Superior temporal gyrus (tissue), 1 donor: Measurements from ENCODE around the gene PI4KA.

Experiments
- DNase-seq: peaks from one replicate; pipeline ENCODE4 v3.0.0-alpha.2; 2016; ENCODE audit errors: extremely low spot score

The PI4KA gene

DNA sequence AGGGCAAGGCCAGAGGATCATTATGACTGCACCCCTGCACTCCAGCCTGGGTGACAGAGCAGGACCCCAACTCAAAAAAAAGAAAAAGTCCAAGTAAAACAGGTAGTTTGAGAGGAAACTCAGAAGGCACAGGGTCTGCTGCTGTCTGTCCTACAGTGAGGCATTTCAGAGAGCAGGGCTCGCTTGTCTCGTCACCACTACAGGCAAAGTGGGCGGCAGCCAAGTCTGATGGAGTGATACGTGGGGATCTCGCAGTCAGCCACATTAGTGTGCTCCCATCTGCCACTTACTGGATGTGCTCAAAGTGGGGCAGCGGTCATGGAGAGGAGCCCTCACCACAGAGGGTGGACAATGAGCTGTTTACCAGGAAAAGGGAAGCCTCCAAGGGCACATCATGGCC, 42.1 kb downstream of the PI4KA start:
- peak; percentile 53 for DNase-seq

GRCh38 chr22:20815477-20816050, 43.0 kb downstream of the PI4KA start:
- no peak for DNase-seq

GRCh38 chr22:20814221-20814808, 44.3 kb downstream of the PI4KA start:
- DNase-seq = no peak

DNA sequence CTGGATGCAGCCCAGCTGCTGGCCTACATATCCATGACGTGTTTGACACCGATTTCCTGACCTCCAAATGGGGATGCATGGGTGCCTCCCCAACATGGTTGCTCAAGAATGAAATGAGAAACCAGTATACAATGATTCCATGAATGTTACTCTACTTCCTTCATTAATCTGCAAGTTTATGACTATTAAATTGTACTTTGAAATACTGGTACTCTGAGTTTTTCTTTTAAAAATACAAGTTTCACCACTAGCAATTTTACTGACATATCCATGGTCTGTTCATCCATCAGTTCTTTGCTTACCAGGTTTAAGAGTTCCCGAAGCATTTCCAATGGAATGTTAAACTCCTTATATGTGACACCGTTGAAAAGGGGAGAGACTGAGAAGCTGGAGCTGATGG, 45.6 kb downstream of the PI4KA start:
- DNase-seq = no peak

DNA sequence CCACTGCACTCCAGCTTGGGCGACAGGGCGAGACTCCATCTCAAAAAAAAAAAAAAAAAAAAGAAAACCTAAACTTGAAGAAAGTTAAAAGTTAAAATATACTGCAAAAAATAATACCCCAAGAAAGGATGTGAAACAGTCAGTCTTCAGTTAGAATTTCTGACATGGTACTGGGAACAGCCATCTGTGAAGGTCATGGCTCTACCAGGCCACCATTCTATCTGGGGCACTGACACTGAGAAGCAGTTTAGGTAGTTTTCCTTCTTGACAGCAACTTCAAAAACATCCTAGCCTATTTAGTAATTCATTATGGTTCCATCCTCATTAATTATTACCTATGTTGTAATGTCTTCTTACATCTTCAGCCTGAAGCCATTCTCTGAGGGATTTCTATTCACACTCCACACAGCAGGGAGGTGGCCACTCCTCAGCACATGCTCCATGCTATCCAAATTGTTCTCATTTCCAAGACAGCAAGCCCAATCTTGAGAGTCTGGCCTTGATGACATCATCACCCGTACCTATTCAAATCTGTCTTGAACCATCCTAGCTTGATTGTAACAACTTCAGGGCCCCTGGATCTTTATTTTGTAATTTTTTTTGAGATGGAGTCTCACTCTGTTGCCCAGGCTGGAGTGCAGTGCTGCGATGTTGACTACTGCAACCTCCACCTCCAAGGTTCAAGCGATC, 46.5 kb downstream of the PI4KA start:
- no peak for DNase-seq

DNA sequence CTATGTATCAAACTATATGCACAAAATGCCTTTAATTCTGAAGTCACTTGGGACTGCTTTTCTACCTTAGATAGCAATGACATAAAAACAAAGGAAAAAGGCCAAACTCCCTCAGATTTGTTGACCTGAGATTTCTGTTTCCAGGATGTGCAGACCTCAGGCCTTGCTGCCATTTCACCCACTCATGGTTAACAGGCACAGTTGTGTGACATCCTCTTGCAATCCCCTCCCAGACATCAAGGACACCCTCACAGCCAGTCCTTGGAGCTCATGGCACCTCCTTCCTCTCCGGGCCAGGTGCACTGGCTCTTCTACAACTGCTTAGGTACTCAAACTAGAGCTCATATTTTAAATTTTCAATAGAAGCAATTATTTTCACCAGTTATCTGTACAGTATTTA, 47.4 kb downstream of the PI4KA start:
- no peak for DNase-seq

- no peak for DNase-seq
Observed at GRCh38 chr22:20810645-20811044, 48.0 kb downstream of the PI4KA start.

GRCh38 chr22:20809538-20810185, 48.9 kb downstream of the PI4KA start:
- no peak for DNase-seq

- no peak for DNase-seq
Observed at GRCh38 chr22:20808844-20809243, 49.8 kb downstream of the PI4KA start.

- DNase-seq = peak; percentile 75
Observed at GRCh38 chr22:20807315-20807752, 51.3 kb downstream of the PI4KA start.

DNA sequence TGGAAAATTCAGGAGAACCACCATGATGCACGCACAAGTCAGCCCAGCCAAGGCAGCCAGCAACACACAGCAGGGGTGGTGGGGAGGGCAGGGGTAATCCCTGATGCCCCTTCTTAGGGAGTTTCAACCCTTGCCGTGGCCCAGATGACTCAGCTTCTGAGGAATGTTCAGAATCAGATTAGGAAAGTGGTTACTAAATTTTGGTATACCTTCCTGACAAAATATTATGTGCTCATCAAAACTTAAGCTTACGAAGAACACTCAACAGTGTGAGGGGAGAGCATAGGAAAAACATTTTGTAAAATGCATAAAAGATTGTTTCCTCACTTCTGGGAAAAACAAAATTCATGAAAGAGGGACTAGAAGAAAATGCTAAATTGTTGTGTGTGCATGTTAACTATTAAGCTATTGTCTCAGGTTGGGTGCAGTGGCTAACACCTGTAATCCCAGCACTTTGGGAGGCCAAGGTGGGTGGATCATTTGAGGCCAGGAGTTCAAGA, 52.6 kb downstream of the PI4KA start:
- no peak for DNase-seq

DNA sequence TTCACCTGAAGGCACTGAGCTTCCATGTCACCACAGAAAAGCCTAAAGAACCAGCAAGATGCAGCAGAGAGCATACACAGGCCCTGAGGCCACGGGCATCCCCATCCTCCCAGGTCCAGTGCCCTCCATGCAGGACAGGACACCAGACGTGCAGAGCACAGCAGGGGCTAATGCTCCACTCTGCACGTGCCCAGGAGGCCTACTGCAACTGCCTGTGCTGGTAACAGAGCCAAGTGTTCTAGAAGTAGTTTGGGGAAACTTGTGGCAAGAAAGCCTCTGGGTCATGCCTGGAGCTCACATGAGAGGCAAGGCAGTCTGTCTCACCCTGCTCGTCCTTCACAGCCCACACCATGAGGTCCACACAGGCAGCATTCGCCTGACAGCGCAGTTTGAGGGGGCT, 54.0 kb downstream of the PI4KA start:
- DNase-seq = no peak

- peak; percentile 44 for DNase-seq
Observed at GRCh38 chr22:20803696-20804324, 54.8 kb downstream of the PI4KA start.

GRCh38 chr22:20802922-20803553, 55.6 kb downstream of the PI4KA start:
- no peak for DNase-seq

DNA sequence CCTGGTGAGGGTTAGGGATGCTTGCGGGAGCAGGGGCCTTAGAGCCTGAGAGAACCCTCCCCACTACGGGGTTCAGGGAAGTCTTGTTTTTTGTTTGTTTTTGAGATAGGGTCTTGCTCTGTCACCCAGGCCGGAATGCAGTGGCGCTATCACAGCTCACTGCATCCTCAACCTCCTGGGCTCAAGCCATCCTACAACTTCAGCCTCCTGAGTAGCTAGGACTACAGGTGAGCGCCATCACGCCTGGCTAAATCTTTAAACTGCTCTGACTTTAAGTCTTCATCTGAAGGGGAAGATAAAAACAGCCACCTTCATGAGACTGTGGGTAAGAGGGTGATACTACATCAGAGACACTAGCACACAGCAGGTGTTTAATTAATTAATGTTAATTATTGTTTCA, 56.2 kb downstream of the PI4KA start:
- DNase-seq = no peak

GRCh38 chr22:20799449-20799848, 59.2 kb downstream of the PI4KA start:
- no peak for DNase-seq

- no peak for DNase-seq
Observed at GRCh38 chr22:20798974-20799373, 59.6 kb downstream of the PI4KA start.

GRCh38 chr22:20798218-20798617, 60.4 kb downstream of the PI4KA start:
- no peak for DNase-seq

GRCh38 chr22:20796731-20797130, 61.9 kb downstream of the PI4KA start:
- DNase-seq = no peak

GRCh38 chr22:20794650-20795413, 63.8 kb downstream of the PI4KA start:
- no peak for DNase-seq
